PFSK-1 (cell line): ENCODE measurements around the gene LRRFIP2.

ENCODE experiments used
- FOXP2 ChIP-seq: optimal IDR thresholded peaks from 2 replicates; pipeline ENCODE3; 2011; ENCODE audit warnings: borderline replicate concordance, control low read depth, inconsistent platforms; ENCODE audit not compliant: insufficient read depth; ENCODE audit errors: extremely low read length, extremely low read depth
- POLR2AphosphoS5 ChIP-seq: IDR thresholded peaks from 2 replicates; pipeline ENCODE4 v1.6.1; 2012; ENCODE audit warnings: low read depth, mild to moderate bottlenecking, control low read depth, low read length, moderate library complexity
- SIN3A ChIP-seq: IDR thresholded peaks from 2 replicates; pipeline ENCODE4 v1.6.1; 2012; ENCODE audit warnings: mild to moderate bottlenecking, low read length, moderate library complexity, borderline replicate concordance; ENCODE audit not compliant: insufficient read depth
- TAF1 ChIP-seq: IDR thresholded peaks from 2 replicates; pipeline ENCODE4 v1.6.1; 2012; ENCODE audit warnings: low read length, control low read depth, borderline replicate concordance; ENCODE audit not compliant: insufficient read depth
- TF ChIP-seq, protein P1 (sequence below), 2 experiments: IDR thresholded peaks; 2 replicates each; pipeline versions ENCODE4 v1.6.1 to v1.8.0; 2011 to 2012; ENCODE audit warnings: low read depth in 2 of 2, low read length in 2 of 2, control low read depth in 1 of 2, inconsistent platforms in 1 of 2, mild to moderate bottlenecking in 1 of 2, moderate library complexity in 1 of 2; ENCODE audit not compliant: insufficient read depth in 1 of 2

The LRRFIP2 gene

DNA sequence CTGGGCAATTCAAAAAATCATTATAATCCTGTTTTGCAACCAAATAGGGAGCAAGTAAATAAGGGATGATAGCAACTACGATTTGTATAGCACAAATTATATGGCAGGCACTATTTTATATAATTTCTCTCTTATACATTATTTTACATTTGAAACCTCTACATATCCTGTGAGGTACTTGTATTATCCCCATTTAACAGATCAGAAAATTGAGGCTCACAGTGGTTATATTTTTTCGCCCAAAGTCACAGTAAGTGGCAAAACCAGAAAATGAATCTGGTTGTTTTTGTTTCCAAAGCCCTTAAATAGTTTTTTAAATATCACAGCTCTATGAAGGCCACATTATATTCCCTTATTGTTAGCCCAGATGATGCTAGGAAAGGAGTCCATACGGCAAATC is 106.8 kb downstream of the LRRFIP2 start:
- TF ChIP-seq POLR2AphosphoS5 (no peak), TAF1 (no peak), FOXP2 (no peak), SIN3A (no peak)
- TF ChIP-seq, protein P1, sequence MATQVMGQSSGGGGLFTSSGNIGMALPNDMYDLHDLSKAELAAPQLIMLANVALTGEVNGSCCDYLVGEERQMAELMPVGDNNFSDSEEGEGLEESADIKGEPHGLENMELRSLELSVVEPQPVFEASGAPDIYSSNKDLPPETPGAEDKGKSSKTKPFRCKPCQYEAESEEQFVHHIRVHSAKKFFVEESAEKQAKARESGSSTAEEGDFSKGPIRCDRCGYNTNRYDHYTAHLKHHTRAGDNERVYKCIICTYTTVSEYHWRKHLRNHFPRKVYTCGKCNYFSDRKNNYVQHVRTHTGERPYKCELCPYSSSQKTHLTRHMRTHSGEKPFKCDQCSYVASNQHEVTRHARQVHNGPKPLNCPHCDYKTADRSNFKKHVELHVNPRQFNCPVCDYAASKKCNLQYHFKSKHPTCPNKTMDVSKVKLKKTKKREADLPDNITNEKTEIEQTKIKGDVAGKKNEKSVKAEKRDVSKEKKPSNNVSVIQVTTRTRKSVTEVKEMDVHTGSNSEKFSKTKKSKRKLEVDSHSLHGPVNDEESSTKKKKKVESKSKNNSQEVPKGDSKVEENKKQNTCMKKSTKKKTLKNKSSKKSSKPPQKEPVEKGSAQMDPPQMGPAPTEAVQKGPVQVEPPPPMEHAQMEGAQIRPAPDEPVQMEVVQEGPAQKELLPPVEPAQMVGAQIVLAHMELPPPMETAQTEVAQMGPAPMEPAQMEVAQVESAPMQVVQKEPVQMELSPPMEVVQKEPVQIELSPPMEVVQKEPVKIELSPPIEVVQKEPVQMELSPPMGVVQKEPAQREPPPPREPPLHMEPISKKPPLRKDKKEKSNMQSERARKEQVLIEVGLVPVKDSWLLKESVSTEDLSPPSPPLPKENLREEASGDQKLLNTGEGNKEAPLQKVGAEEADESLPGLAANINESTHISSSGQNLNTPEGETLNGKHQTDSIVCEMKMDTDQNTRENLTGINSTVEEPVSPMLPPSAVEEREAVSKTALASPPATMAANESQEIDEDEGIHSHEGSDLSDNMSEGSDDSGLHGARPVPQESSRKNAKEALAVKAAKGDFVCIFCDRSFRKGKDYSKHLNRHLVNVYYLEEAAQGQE (IDR thresholded peaks at IDR 0.05; ENCODE audit: insufficient read depth in 1 of 2, low read depth in 2 of 2, low read length in 2 of 2), result no peak

DNA sequence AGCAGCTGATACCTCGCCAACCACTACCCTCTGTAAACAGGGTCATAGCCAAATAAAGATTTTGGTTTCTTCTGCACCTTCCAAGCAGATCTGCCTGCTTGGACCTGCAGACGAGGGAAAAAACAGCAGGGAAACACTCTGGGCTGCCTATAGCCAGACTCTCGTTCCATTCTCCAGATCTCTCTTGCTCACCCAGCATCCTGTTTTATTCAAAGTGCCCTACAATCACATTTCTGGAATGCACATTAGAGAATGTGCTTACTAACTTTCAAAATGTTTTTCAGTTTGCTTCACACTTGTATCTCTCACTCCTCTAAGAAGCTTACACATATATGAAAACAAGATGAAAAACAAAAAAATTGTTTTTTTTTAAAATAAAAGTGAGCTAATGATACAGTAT is 109.6 kb downstream of the LRRFIP2 start:
- no peak for TF ChIP-seq SIN3A
- no peak for TF ChIP-seq TAF1
- no peak for TF ChIP-seq FOXP2
- TF ChIP-seq POLR2AphosphoS5, result no peak

DNA sequence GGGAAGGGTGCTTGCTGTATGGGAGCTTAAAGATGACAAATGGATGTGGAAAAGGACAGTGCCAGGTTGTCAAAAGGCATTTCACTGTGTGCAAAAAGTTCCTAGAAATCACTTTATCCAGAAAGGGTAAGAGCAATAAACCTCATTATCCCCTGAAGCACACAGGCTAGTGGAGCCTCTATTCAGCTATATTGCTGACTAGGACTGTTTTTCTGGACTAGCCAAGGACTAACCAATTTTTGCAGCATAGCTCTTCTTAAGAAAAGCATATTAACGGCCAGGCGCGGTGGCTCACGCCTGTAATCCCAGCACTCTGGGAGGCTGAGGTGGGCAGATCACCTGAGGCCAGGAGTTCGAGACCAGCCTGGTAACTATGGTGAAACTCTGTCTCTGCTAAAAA is 116.3 kb downstream of the LRRFIP2 start:
- TF ChIP-seq, protein P1 (IDR thresholded peaks at IDR 0.05; ENCODE audit: insufficient read depth in 1 of 2, low read depth in 2 of 2, low read length in 2 of 2), result no peak
- TF ChIP-seq SIN3A, result no peak
- TF ChIP-seq TAF1, result no peak
- TF ChIP-seq FOXP2, result no peak
- no peak for TF ChIP-seq POLR2AphosphoS5

- TF ChIP-seq, protein P1 (IDR thresholded peaks at IDR 0.05; ENCODE audit: insufficient read depth in 1 of 2, low read depth in 2 of 2, low read length in 2 of 2), result no peak
- no peak for TF ChIP-seq FOXP2
- TF ChIP-seq SIN3A, result no peak
- no peak for TF ChIP-seq TAF1
- TF ChIP-seq POLR2AphosphoS5, result no peak
Measured at GRCh38 chr3:37056826-37057225, 117.6 kb downstream of the LRRFIP2 start.

DNA sequence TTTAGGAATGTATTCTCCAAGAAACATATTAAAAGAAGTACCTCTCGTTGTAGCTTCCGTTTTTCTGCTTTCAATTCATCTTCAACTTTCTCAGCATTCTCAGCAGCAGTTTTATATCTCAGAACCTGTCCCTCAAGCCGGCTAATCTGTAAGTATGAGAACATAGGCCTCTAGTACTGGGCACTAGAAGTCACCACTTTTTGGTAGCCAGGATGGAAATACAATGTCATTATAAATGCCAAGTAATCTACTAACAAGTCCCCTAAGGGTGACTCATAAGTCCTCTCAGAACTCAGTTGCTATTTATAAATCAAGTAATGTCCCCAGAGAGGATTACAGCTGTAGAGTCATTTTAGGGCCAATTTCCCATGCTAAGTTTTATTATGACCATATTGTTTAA is 120.0 kb downstream of the LRRFIP2 start:
- TF ChIP-seq, protein P1 (IDR thresholded peaks at IDR 0.05; ENCODE audit: insufficient read depth in 1 of 2, low read depth in 2 of 2, low read length in 2 of 2), result no peak
- TF ChIP-seq POLR2AphosphoS5 (no peak), FOXP2 (no peak), TAF1 (no peak), SIN3A (no peak)
